GM12892 (cell line): Measurements from ENCODE around the gene NYAP2.

Source experiments
- POLR2A ChIP-seq: IDR thresholded peaks from 2 replicates; pipeline ENCODE4 v1.6.1; 2011; ENCODE audit warnings: low read depth, low read length, control low read depth
- POLR2AphosphoS5 ChIP-seq: IDR thresholded peaks from 2 replicates; pipeline ENCODE4 v1.6.1; 2011; ENCODE audit warnings: low read depth, low read length, control low read depth
- TAF1 ChIP-seq: IDR thresholded peaks from 2 replicates; pipeline ENCODE4 v1.6.1; 2011; ENCODE audit warnings: low read depth, mild to moderate bottlenecking, control low read depth, low read length, borderline replicate concordance

DNA sequence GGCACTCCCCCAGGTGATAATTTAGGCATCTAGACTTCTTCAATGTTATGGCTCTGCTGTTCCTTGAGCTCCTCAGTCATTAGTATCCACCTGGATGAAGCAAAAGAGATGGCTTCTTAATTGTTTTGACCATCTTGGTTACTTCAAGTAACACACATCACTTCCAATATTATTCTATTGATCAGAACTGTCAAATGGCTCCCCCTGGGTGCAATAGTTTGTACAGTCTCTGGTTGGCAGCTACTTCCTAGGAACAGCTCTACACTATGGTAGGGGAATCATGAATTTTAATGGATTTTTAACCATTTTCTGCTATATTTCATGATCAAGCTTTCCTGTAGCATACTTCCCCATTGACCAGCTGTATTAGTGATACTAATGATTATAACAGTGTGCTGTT, 157.0 kb downstream of the NYAP2 start:
- TF ChIP-seq TAF1, result no peak
- TF ChIP-seq POLR2A, result no peak
- no peak for TF ChIP-seq POLR2AphosphoS5
